H1 (cell line): Measurements from ENCODE around the gene RPRML. TPM values are rescaled to one million over a fixed set of nuclear protein-coding genes. Genes with fewer than 3 reads are reported as not detected.

ENCODE experiments used
- CTCF ChIA-PET: fragments of 300-600 bp; sonication (Branson Sonifier 250); formaldehyde crosslinking; loops from one replicate; lab custom pipeline; 2021; ENCODE audit not compliant: partially characterized antibody; lab: Charles Lee
- POLR2A ChIA-PET: fragments of 300-600 bp; sonication (Branson Sonifier 250); formaldehyde crosslinking; loops from one replicate; lab custom pipeline; 2021; ENCODE audit warnings: inconsistent platforms; ENCODE audit not compliant: partially characterized antibody; lab: Charles Lee
- DNase-seq, 2 experiments: peaks; one replicate each; pipeline versions ENCODE4 v3.0.0 to v3.0.0-alpha.2; 2010 to 2022; ENCODE audit warnings: low spot score in 2 of 2, low read depth in 1 of 2, mixed read lengths in 1 of 2
- FAIRE-seq: peaks from 2 replicates; lab custom pipeline; 2011; peaks lifted over from hg19 to GRCh38; lab: Jason Lieb, UNC
- H2AFZ ChIP-seq: 2 replicates; pipeline ENCODE4 v1.8.1; 2012; ENCODE audit warnings: low read length, inconsistent platforms
- H2AK5ac ChIP-seq: 2 replicates; pipeline ENCODE4 v1.6.1; 2013; ENCODE audit warnings: low read depth, low read length
- H2BK120ac ChIP-seq: replicated peaks from 2 replicates; pipeline ENCODE3; 2013; ENCODE audit warnings: low read depth, low read length, inconsistent platforms
- H2BK12ac ChIP-seq: 2 replicates; pipeline ENCODE4 v1.6.1; 2013; ENCODE audit warnings: low read depth, low read length
- H2BK15ac ChIP-seq: 2 replicates; pipeline ENCODE4 v1.6.1; 2013; ENCODE audit warnings: low read length
- H2BK20ac ChIP-seq: 2 replicates; pipeline ENCODE4 v1.6.1; 2013; ENCODE audit warnings: low read length
- H2BK5ac ChIP-seq: 2 replicates; pipeline ENCODE4 v1.6.1; 2013; ENCODE audit warnings: low read depth, low read length
- H3K14ac ChIP-seq: 2 replicates; pipeline ENCODE4 v1.6.1; 2013; ENCODE audit warnings: inconsistent platforms; ENCODE audit not compliant: insufficient read length
- H3K18ac ChIP-seq: 2 replicates; pipeline ENCODE4 v1.6.1; 2013; ENCODE audit warnings: low read length; ENCODE audit errors: extremely low read depth
- H3K23ac ChIP-seq: 2 replicates; pipeline ENCODE4 v1.6.1; 2013; ENCODE audit warnings: inconsistent platforms; ENCODE audit not compliant: insufficient read length
- H3K23me2 ChIP-seq: 2 replicates; pipeline ENCODE4 v1.6.1; 2013; ENCODE audit warnings: low read depth, low read length
- H3K27ac ChIP-seq: 2 replicates; pipeline ENCODE4 v1.6.1; 2011; ENCODE audit warnings: low read depth, low read length, inconsistent platforms
- H3K27me3 ChIP-seq, 4 experiments: replicated peaks in 1 of 4; 1 replicate in 1 of 4; 2 replicates in 3 of 4; pipeline versions ENCODE4 v1.6.1 to v1.8.1; 2011 to 2013; ENCODE audit warnings: low read length in 3 of 4, mild to moderate bottlenecking in 3 of 4, inconsistent platforms in 2 of 4, mixed read lengths in 2 of 4, moderate library complexity in 1 of 4; ENCODE audit not compliant: control insufficient read depth in 3 of 4, insufficient read depth in 3 of 4; ENCODE audit errors: extremely low read depth in 1 of 4
- H3K36me3 ChIP-seq, 4 experiments: 2 replicates each; pipeline versions ENCODE4 v1.6.1 to v1.8.1; 2011 to 2013; ENCODE audit warnings: mild to moderate bottlenecking in 4 of 4, low read length in 3 of 4, moderate library complexity in 2 of 4, control low read depth in 1 of 4, inconsistent platforms in 1 of 4; ENCODE audit not compliant: insufficient read depth in 4 of 4, control insufficient read depth in 2 of 4
- H3K4ac ChIP-seq: replicated peaks from 2 replicates; pipeline ENCODE3; 2013; ENCODE audit warnings: low read length, low read depth, mixed read lengths, inconsistent platforms; ENCODE audit not compliant: insufficient read length
- H3K4me1 ChIP-seq, 4 experiments: replicated peaks in 1 of 4; 1 replicate in 1 of 4; 2 replicates in 3 of 4; pipeline versions ENCODE4 v1.6.1 to v1.8.1; 2011 to 2013; ENCODE audit warnings: low read length in 3 of 4, inconsistent platforms in 2 of 4, mixed read lengths in 1 of 4; ENCODE audit not compliant: insufficient read depth in 4 of 4, control insufficient read depth in 3 of 4
- H3K4me2 ChIP-seq, 2 experiments: 2 replicates each; pipeline versions ENCODE4 v1.6.1 to v1.8.1; 2011 to 2013; ENCODE audit warnings: low read depth in 2 of 2, low read length in 2 of 2, control low read depth in 1 of 2, inconsistent platforms in 1 of 2, mild to moderate bottlenecking in 1 of 2; ENCODE audit not compliant: insufficient read depth in 1 of 2
- H3K4me3 ChIP-seq, 4 experiments: fragments of 200-600, 300-600 bp in 1 of 4; sonication (generic), shearing (Covaris generic), sonication (Bioruptor Twin) in 1 of 4; 2 replicates each; pipeline versions ENCODE4 v1.5.1 to v1.8.1; 2011 to 2016; ENCODE audit warnings: low read length in 4 of 4, low read depth in 3 of 4, control low read depth in 2 of 4, inconsistent platforms in 2 of 4, mild to moderate bottlenecking in 2 of 4, mixed read lengths in 1 of 4, moderate library complexity in 1 of 4; ENCODE audit not compliant: insufficient read depth in 2 of 4; ENCODE audit errors: extremely low read depth in 1 of 4
- H3K56ac ChIP-seq: replicated peaks from 2 replicates; pipeline ENCODE3; 2013; ENCODE audit warnings: low read depth, mild to moderate bottlenecking, mixed read lengths, low read length, inconsistent platforms; ENCODE audit not compliant: insufficient read length
- H3K79me1 ChIP-seq: 2 replicates; pipeline ENCODE4 v1.6.1; 2013; ENCODE audit warnings: low read depth, low read length, control low read depth
- H3K79me2 ChIP-seq, 2 experiments: 2 replicates each; pipeline versions ENCODE4 v1.6.1 to v1.8.1; 2012 to 2013; ENCODE audit warnings: low read length in 2 of 2, mild to moderate bottlenecking in 2 of 2, inconsistent platforms in 1 of 2; ENCODE audit not compliant: insufficient read depth in 2 of 2, control insufficient read depth in 1 of 2
- H3K9ac ChIP-seq, 4 experiments: replicated peaks in 1 of 4; 1 replicate in 1 of 4; 2 replicates in 3 of 4; pipeline versions ENCODE4 v1.6.1 to v1.8.1; 2011 to 2013; ENCODE audit warnings: low read depth in 3 of 4, low read length in 3 of 4, control low read depth in 2 of 4, mild to moderate bottlenecking in 2 of 4, moderate library complexity in 2 of 4, inconsistent platforms in 1 of 4; ENCODE audit errors: extremely low read depth in 1 of 4
- H3K9me3 ChIP-seq, 2 experiments: 2 replicates each; pipeline versions ENCODE4 v1.6.1 to v1.8.1; 2012 to 2013; ENCODE audit warnings: mild to moderate bottlenecking in 2 of 2, moderate library complexity in 2 of 2, control low read depth in 1 of 2, inconsistent platforms in 1 of 2, low read depth in 1 of 2, low read length in 1 of 2, mixed read lengths in 1 of 2; ENCODE audit not compliant: insufficient read depth in 2 of 2
- H4K20me1 ChIP-seq, 2 experiments: replicated peaks in 1 of 2; 2 replicates each; pipeline versions ENCODE3 to v1.8.1; 2011 to 2013; ENCODE audit warnings: inconsistent platforms in 2 of 2, low read length in 2 of 2, mild to moderate bottlenecking in 1 of 2; ENCODE audit not compliant: insufficient read depth in 2 of 2, control insufficient read depth in 1 of 2
- H4K5ac ChIP-seq: 2 replicates; pipeline ENCODE4 v1.6.1; 2013; ENCODE audit warnings: low read length, low read depth, mixed read lengths, inconsistent platforms; ENCODE audit not compliant: insufficient read length
- H4K8ac ChIP-seq: 2 replicates; pipeline ENCODE4 v1.8.0; 2013; ENCODE audit warnings: mild to moderate bottlenecking, moderate library complexity, low read length, inconsistent platforms; ENCODE audit not compliant: insufficient read depth; ENCODE audit errors: extremely low read depth
- H4K91ac ChIP-seq: replicated peaks from 2 replicates; pipeline ENCODE3; 2013; ENCODE audit warnings: low read length, mixed read lengths, inconsistent platforms; ENCODE audit not compliant: insufficient read length
- EZH2 ChIP-seq: fragments of 200-600 bp; sonication (generic); IDR thresholded peaks from 2 replicates; pipeline ENCODE4 v1.7.1; 2012; ENCODE audit warnings: low read depth, mild to moderate bottlenecking, moderate library complexity, low read length, inconsistent platforms; ENCODE audit not compliant: severe bottlenecking
- JUND ChIP-seq: IDR thresholded peaks from 2 replicates; pipeline ENCODE4 v1.6.1; 2011; ENCODE audit warnings: mild to moderate bottlenecking, improper control_type of control experiment, low read length
- KDM4A ChIP-seq: IDR thresholded peaks from one replicate; pipeline ENCODE4 v1.7.1; 2012; ENCODE audit warnings: low read depth, mild to moderate bottlenecking, moderate library complexity, low read length, inconsistent platforms; ENCODE audit not compliant: severe bottlenecking
- RNF2 ChIP-seq: fragments of 200-900, 300-1000 bp; sonication (generic); IDR thresholded peaks from 2 replicates; pipeline ENCODE4 v1.7.1; 2016; ENCODE audit warnings: borderline replicate concordance, low read depth, mild to moderate bottlenecking, antibody characterized with exemption, low read length; ENCODE audit not compliant: poor library complexity, severe bottlenecking; ENCODE audit errors: missing control alignments
- RXRA ChIP-seq: IDR thresholded peaks from 2 replicates; pipeline ENCODE4 v1.6.1; 2011; ENCODE audit warnings: low read depth, mild to moderate bottlenecking, low read length, moderate library complexity; ENCODE audit not compliant: insufficient read depth
- SUZ12 ChIP-seq: fragments of 200-600 bp; sonication (generic); IDR thresholded peaks from 2 replicates; pipeline ENCODE4 v1.6.1; 2012; ENCODE audit warnings: mild to moderate bottlenecking, inconsistent platforms, low read length, moderate library complexity, mixed read lengths
- YY1 ChIP-seq: IDR thresholded peaks from 2 replicates; pipeline ENCODE4 v1.6.1; 2011; ENCODE audit warnings: low read depth, mild to moderate bottlenecking, low read length
- WGBS, 2 experiments: shearing (Covaris generic) in 1 of 2; methylation state at CpG; one replicate each; pipeline versions ENCODE4 v1.1.6 to v1.1.7; 2013 to 2015; ENCODE audit warnings: low lambda C conversion rate in 2 of 2, mixed read lengths in 2 of 2, inconsistent platforms in 1 of 2, low coverage in 1 of 2, missing lambda C conversion rate in 1 of 2; ENCODE audit not compliant: insufficient replicate concordance in 2 of 2, insufficient coverage in 1 of 2, insufficient read length in 1 of 2; ENCODE audit errors: extremely low coverage in 1 of 2, missing lambda C conversion rate in 1 of 2; 5-methylcytosine and 5-hydroxymethylcytosine counted together
- polyA plus RNA-seq, 7 experiments: library from polyadenylated mRNA; depleted of rRNA in 3 of 7; stranded (reverse) in 5 of 7; unstranded in 2 of 7; fragments of >200 nt in 5 of 7; fragments of 200-250 nt in 2 of 7; gene quantifications; 1 replicate in 5 of 7; 2 replicates in 1 of 7; 4 replicates in 1 of 7; pipeline versions ENCODE4 v1.2.1 to v1.2.3, GENCODE V29; 2011 to 2013; ENCODE audit warnings: missing spikeins in 2 of 7, mixed read lengths in 2 of 7
- total RNA-seq: library from RNA; stranded (reverse); fragmentation: NEBNext Ultra II Directional; extraction: Animal tissue kit (Norgen Biotek cat#: 25700); gene quantifications from 2 replicates; pipeline ENCODE4 v1.2.1, GENCODE V29; 2021
- TF ChIP-seq, protein P1 (sequence below), 3 experiments: IDR thresholded peaks; 1 replicate in 2 of 3; 2 replicates in 1 of 3; pipeline versions ENCODE4 v1.5.1 to v1.6.1; 2011; ENCODE audit warnings: low read length in 3 of 3, mild to moderate bottlenecking in 3 of 3, inconsistent platforms in 2 of 3, low read depth in 1 of 3, moderate library complexity in 1 of 3; ENCODE audit not compliant: insufficient read depth in 1 of 3; ENCODE audit errors: control extremely low read depth in 1 of 3

Gene RPRML
- total and polyA plus RNA-seq, 2 of the 8 experiments (the other 6 are each of a cell fraction or from before 2014, with no cell fraction given): 3.5 to 5.5 TPM

DNA sequence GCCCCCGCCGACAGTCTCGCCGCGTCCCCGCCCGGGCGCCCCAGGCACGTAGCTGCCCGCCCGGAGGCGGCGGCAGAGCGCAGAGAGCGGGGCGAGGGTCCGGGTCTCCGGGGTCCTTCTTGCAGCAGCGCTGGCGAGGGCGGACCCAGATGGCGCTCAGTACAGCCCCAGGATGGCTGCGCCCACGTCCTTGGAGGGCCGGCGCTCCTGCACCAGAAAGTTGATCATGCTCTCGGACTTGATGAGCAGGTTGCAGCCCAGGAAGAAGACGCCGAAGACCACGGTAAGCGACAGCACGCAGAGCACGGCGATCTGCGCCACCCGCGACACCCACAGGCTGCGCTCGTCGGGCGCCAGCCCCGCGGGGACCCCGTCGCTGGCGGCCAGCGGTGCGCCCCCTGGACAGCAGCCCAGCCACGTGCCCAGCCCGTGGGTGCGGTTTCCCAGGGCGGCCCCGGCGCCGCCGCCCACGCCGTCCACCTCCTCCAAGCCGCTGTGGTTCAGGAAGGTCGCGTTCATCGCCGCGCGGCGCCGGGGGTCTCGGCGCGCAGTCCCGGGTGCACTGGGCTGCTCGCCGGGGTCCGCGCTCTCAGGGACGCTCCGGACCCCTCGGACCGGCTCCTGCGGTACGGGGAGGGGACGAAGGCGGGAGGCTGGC is 435 bp downstream of the RPRML start:
- Histone ChIP-seq H2BK15ac (peak overlapping the region; percentile 92; the same call in 1 of the 2 replicates), H3K9ac (peak overlapping the region in 2 of 4 experiments; percentile 20 to 55; a peak in 3 of 7 replicates), H2BK12ac (peak overlapping the region; percentile 29; the same call in 1 of the 2 replicates), H3K9me3 (no peaks in the 10 kb centered on the region), H3K14ac (no peak overlapping the region), H3K23ac (no peak overlapping the region), H2BK5ac (no peak overlapping the region), H3K36me3 (no peaks in the 10 kb centered on the region), H3K27ac (no peak overlapping the region), H2BK120ac (no peak overlapping the region), H4K20me1 (no peaks in the 10 kb centered on the region), H4K5ac (no peak overlapping the region), H4K91ac (no peak overlapping the region), H3K4me1 (peaks cover 8 to 18% (median 13%) of the 10 kb centered on the region in 4 experiments), H2AK5ac (no peak overlapping the region), H3K4me2 (peak overlapping the region; percentile 91 to 99), H3K18ac (peak overlapping the region; percentile 72), H3K4me3 (peak overlapping the region; percentile 53 to 70 (median 65)), H2BK20ac (no peak overlapping the region), H2AFZ (no peak overlapping the region), H3K4ac (no peak overlapping the region), H3K56ac (no peak overlapping the region), H3K79me2 (no peaks in the 10 kb centered on the region), H4K8ac (peak overlapping the region; percentile 26; the same call in 1 of the 2 replicates), H3K79me1 (no peaks in the 10 kb centered on the region), H3K27me3 (peaks cover 8 to 21% (median 21%) of the 10 kb centered on the region in 4 experiments), H3K23me2 (peaks cover 17% of the 10 kb centered on the region)
- FAIRE-seq (no peak), DNase-seq (peak in 1 of 2 experiments; percentile 64)
- 2% methylated on average over 47 of the region's 83 CpGs; no CpG with 5 or more reads in 1 of the 2 experiments for WGBS, 2 experiments
- ChIA-PET POLR2A (interaction anchor here (0.6 to 4.1 kb wide), 5 partner anchors 14 to 39 kb away, joined by 3 to 24 read pairs (median 4); no protein-coding TSS in a partner anchor), CTCF (interaction anchor here (0.7 to 5.2 kb wide), 11 partner anchors 10 to 83 kb away, joined by 3 to 51 read pairs (median 6); no protein-coding TSS in a partner anchor)
- peak; percentile 82 for TF ChIP-seq SUZ12
- TF ChIP-seq YY1: no peak
- TF ChIP-seq EZH2: peak; percentile 73
- no peak for TF ChIP-seq RXRA
- TF ChIP-seq, protein P1, sequence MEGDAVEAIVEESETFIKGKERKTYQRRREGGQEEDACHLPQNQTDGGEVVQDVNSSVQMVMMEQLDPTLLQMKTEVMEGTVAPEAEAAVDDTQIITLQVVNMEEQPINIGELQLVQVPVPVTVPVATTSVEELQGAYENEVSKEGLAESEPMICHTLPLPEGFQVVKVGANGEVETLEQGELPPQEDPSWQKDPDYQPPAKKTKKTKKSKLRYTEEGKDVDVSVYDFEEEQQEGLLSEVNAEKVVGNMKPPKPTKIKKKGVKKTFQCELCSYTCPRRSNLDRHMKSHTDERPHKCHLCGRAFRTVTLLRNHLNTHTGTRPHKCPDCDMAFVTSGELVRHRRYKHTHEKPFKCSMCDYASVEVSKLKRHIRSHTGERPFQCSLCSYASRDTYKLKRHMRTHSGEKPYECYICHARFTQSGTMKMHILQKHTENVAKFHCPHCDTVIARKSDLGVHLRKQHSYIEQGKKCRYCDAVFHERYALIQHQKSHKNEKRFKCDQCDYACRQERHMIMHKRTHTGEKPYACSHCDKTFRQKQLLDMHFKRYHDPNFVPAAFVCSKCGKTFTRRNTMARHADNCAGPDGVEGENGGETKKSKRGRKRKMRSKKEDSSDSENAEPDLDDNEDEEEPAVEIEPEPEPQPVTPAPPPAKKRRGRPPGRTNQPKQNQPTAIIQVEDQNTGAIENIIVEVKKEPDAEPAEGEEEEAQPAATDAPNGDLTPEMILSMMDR (IDR thresholded peaks at IDR 0.05; ENCODE audit: control extremely low read depth in 1 of 3, insufficient read depth in 1 of 3, low read depth in 1 of 3, low read length in 3 of 3): no peak
- peak; percentile 99 for TF ChIP-seq KDM4A
- TF ChIP-seq JUND: no peak
- peak; percentile 72 for TF ChIP-seq RNF2
